ENCODE results near the gene ATP1B2. TPM values are rescaled to one million over a fixed set of nuclear protein-coding genes. Genes with fewer than 3 reads are reported as not detected.

The ATP1B2 gene
- total RNA-seq, 4 donors from 2014 or later = 0.10 to 0.81 (median 0.21) TPM

DNA sequence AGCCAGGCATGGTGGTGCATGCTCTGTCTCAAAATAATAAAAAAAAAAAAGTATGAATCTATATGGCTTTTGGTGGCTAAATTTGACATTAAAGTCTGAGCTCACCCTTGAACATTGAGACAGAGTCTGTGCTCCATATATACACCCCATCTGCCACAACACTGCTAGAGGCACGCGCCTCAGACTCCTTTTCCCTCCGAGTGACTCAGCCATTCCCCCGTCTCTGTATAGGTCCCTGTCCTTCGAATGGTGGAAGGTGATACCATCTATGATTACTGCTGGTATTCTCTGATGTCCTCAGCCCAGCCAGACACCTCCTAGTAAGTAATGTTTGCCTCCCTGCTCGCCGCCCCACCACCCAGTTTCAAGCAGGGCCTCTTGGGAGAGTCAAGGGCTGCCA is 49.8 kb downstream of the ATP1B2 start:
- Histone ChIP-seq H3K9me3 (no peaks in the 10 kb centered on the region), H3K4me1 (no peaks in the 10 kb centered on the region), H3K36me3 (peaks cover 0 to 21% of the 10 kb centered on the region in 2 donors), H3K4me3 (no peak overlapping the region), H3K27ac (no peak overlapping the region), H3K27me3 (peaks cover 18 to 24% (median 24%) of the 10 kb centered on the region in 3 donors)
- intact Hi-C loops (cut with DNase I; ENCODE audit: low total_unique reads) = no loop called here
- in situ Hi-C loops (cut with MboI; ENCODE audit: low sequenced_read_pairs in 4 of 4) = no loop called here
- ATAC-seq (no peak), DNase-seq (no peak)
- TF ChIP-seq CTCF (IDR thresholded peaks at IDR 0.05 in 4 of 5, conservative IDR thresholded peaks at IDR 0.05 in 1 of 5) (no peak), POLR2A (IDR thresholded peaks at IDR 0.05) (no peak)

GRCh38 chr17:7701681-7702080 is 51.0 kb downstream of the ATP1B2 start:
- in situ Hi-C loops (cut with MboI; ENCODE audit: low sequenced_read_pairs in 4 of 4) = no loop called here

GRCh38 chr17:7702776-7703175 is 52.0 kb downstream of the ATP1B2 start:
- no peaks in the 10 kb centered on the region for H3K9me3 ChIP-seq
- in situ Hi-C loops (cut with MboI; ENCODE audit: low sequenced_read_pairs in 4 of 4) (no loop called here), intact Hi-C loops (cut with DNase I; ENCODE audit: low total_unique reads) (no loop called here)
- no peak overlapping the region for H3K27ac ChIP-seq
- H3K4me1 ChIP-seq = no peaks in the 10 kb centered on the region
- H3K36me3 ChIP-seq = peaks cover 0 to 19% of the 10 kb centered on the region in 2 donors
- no peak overlapping the region for H3K4me3 ChIP-seq
- no peak for TF ChIP-seq CTCF (IDR thresholded peaks at IDR 0.05 in 4 of 5, conservative IDR thresholded peaks at IDR 0.05 in 1 of 5)
- no peak for ATAC-seq
- DNase-seq = no peak
- H3K27me3 ChIP-seq = peaks cover 33 to 40% (median 35%) of the 10 kb centered on the region in 3 donors

More at GRCh38 chr17:7701681-7702080, 51.0 kb downstream of the ATP1B2 start:
- Histone ChIP-seq H3K27me3 (peaks cover 30 to 33% (median 32%) of the 10 kb centered on the region in 3 donors), H3K27ac (no peak overlapping the region), H3K36me3 (peaks cover 0 to 19% of the 10 kb centered on the region in 2 donors), H3K9me3 (no peaks in the 10 kb centered on the region), H3K4me1 (no peaks in the 10 kb centered on the region), H3K4me3 (no peak overlapping the region)
- TF ChIP-seq CTCF (IDR thresholded peaks at IDR 0.05 in 4 of 5, conservative IDR thresholded peaks at IDR 0.05 in 1 of 5) = no peak
- TF ChIP-seq POLR2A (IDR thresholded peaks at IDR 0.05) = no peak
- DNase-seq (no peak), ATAC-seq (no peak)
- intact Hi-C loops (cut with DNase I; ENCODE audit: low total_unique reads) = no loop called here

- in situ Hi-C loops (cut with MboI; ENCODE audit: low sequenced_read_pairs in 4 of 4) = no loop called here
Observed at GRCh38 chr17:7703584-7704479, 53.1 kb downstream of the ATP1B2 start.

More at GRCh38 chr17:7703584-7704479, 53.1 kb downstream of the ATP1B2 start:
- TF ChIP-seq POLR2A (IDR thresholded peaks at IDR 0.05) (no peak), CTCF (IDR thresholded peaks at IDR 0.05 in 4 of 5, conservative IDR thresholded peaks at IDR 0.05 in 1 of 5) (no peak)
- intact Hi-C loops (cut with DNase I; ENCODE audit: low total_unique reads) = no loop called here
- H3K9me3 ChIP-seq = no peaks in the 10 kb centered on the region
- no peak overlapping the region for H3K4me3 ChIP-seq
- no peak for ATAC-seq
- H3K36me3 ChIP-seq = peaks cover 0 to 19% of the 10 kb centered on the region in 2 donors
- peaks cover 33 to 40% (median 35%) of the 10 kb centered on the region in 3 donors for H3K27me3 ChIP-seq
- H3K4me1 ChIP-seq = no peaks in the 10 kb centered on the region
- H3K27ac ChIP-seq = no peak overlapping the region
- DNase-seq = no peak

All from gastrocnemius medialis (tissue), 4 donors.